Activated CD4-positive, alpha-beta T cell treated with anti-CD3 and anti-CD28 coated beads for 36 hours (primary cell): ENCODE data around the gene ALG9. TPM values are rescaled to one million over a fixed set of nuclear protein-coding genes. Genes with fewer than 3 reads are reported as not detected.

Experiments
- ATAC-seq: fragments of 200-7000 bp; cut with Tn5 transposase; one replicate; pipeline ENCODE4 v1.10.0; 2021; ENCODE audit warnings: mild to moderate bottlenecking, moderate library complexity
- CTCF ChIA-PET: fragments of 350-600 bp; sonication (Branson Sonifier 250); formaldehyde crosslinking; loops from one replicate; lab custom pipeline; 2021; ENCODE audit warnings: antibody characterized with exemption; lab: Charles Lee
- POLR2A ChIA-PET: fragments of 350-600 bp; sonication (Branson Sonifier 250); formaldehyde crosslinking; loops from one replicate; lab custom pipeline; 2021; ENCODE audit warnings: antibody characterized with exemption, inconsistent platforms; lab: Charles Lee
- DNase-seq: peaks from one replicate; pipeline ENCODE4 v3.0.0-alpha.2; 2020
- H3K27ac Mint-ChIP-seq: one replicate; pipeline ENCODE4 v1.8.0; 2021; ENCODE audit warnings: mixed read lengths
- H3K27me3 Mint-ChIP-seq: one replicate; pipeline ENCODE4 v1.8.0; 2021; ENCODE audit warnings: mixed read lengths
- H3K36me3 Mint-ChIP-seq: one replicate; pipeline ENCODE4 v1.8.0; 2021; ENCODE audit warnings: low read depth, mixed read lengths
- H3K4me1 Mint-ChIP-seq: one replicate; pipeline ENCODE4 v1.8.0; 2021; ENCODE audit warnings: mixed read lengths
- H3K4me3 Mint-ChIP-seq: one replicate; pipeline ENCODE4 v1.8.0; 2021; ENCODE audit warnings: mild to moderate bottlenecking, moderate library complexity, mixed read lengths
- H3K9me3 Mint-ChIP-seq: one replicate; pipeline ENCODE4 v1.8.0; 2021; ENCODE audit warnings: low read depth, mixed read lengths
- intact Hi-C, 2 experiments: fragments of 100-400 bp; cut with DNase I in 1 of 2; cut with micrococcal nuclease in 1 of 2; formaldehyde crosslinking; loops; one replicate each; pipeline versions ENCODE4 v1.14.2 to v1.15.1; 2022 to 2024; cut with DNase I, micrococcal nuclease
- total RNA-seq, 2 experiments: library from RNA; stranded (reverse); gene quantifications; one replicate each; pipeline ENCODE4 v1.2.3, GENCODE V29; 2021

The ALG9 gene
- total RNA-seq, 2 experiments from 2014 or later = 30.4 to 41.2 TPM

GRCh38 chr11:111851067-111851466, 20.3 kb downstream of the ALG9 start:
- Mint-ChIP-seq H3K27me3 (no peaks in the 10 kb centered on the region), H3K36me3 (peaks cover 35% of the 10 kb centered on the region), H3K27ac (no peak overlapping the region), H3K9me3 (no peaks in the 10 kb centered on the region), H3K4me3 (no peak overlapping the region), H3K4me1 (no peaks in the 10 kb centered on the region)
- intact Hi-C loops = no loop called here
- POLR2A ChIA-PET = no interaction called here
- ATAC-seq = no peak
- no peak for DNase-seq
- CTCF ChIA-PET = interaction anchor here (0.6 to 0.7 kb wide), 3 partner anchors 8 to 708 kb away, joined by 3 read pairs; no protein-coding TSS in a partner anchor

GRCh38 chr11:111849631-111850030, 21.8 kb downstream of the ALG9 start:
- no peaks in the 10 kb centered on the region for H3K9me3 Mint-ChIP-seq
- no peak for DNase-seq
- H3K4me3 Mint-ChIP-seq = no peak overlapping the region
- ChIA-PET POLR2A (no interaction called here), CTCF (interaction anchor here (1.0 to 2.2 kb wide), 3 partner anchors 10 to 73 kb away, joined by 3 to 6 read pairs (median 4); partner anchors contain the start of gene ALG9)
- intact Hi-C loops = no loop called here
- H3K27ac Mint-ChIP-seq = no peak overlapping the region
- peaks cover 29% of the 10 kb centered on the region for H3K36me3 Mint-ChIP-seq
- ATAC-seq = no peak
- H3K4me1 Mint-ChIP-seq = no peaks in the 10 kb centered on the region
- no peaks in the 10 kb centered on the region for H3K27me3 Mint-ChIP-seq

- intact Hi-C loops = no loop called here
- Mint-ChIP-seq H3K36me3 (peaks cover 20% of the 10 kb centered on the region), H3K4me1 (no peaks in the 10 kb centered on the region), H3K27ac (no peak overlapping the region), H3K4me3 (no peak overlapping the region), H3K9me3 (no peaks in the 10 kb centered on the region), H3K27me3 (no peaks in the 10 kb centered on the region)
- no peak for ATAC-seq
- POLR2A ChIA-PET = interaction anchor here (0.6 kb wide), 1 partner anchor 235 kb away, joined by 5 read pairs; no protein-coding TSS in a partner anchor
- DNase-seq = no peak
- CTCF ChIA-PET = interaction anchor here (0.9 to 3.6 kb wide), 7 partner anchors 9 to 400 kb away, joined by 3 to 18 read pairs (median 4); no protein-coding TSS in a partner anchor
Observed at GRCh38 chr11:111846636-111847035, 24.7 kb downstream of the ALG9 start.

- ATAC-seq = no peak
- no peaks in the 10 kb centered on the region for H3K9me3 Mint-ChIP-seq
- peaks cover 3% of the 10 kb centered on the region for H3K4me1 Mint-ChIP-seq
- DNase-seq = no peak
- ChIA-PET CTCF (interaction anchor here (0.6 to 3.6 kb wide), 10 partner anchors 9 to 400 kb away, joined by 3 to 18 read pairs (median 3); no protein-coding TSS in a partner anchor), POLR2A (interaction anchor here (0.6 kb wide), 1 partner anchor 236 kb away, joined by 5 read pairs; no protein-coding TSS in a partner anchor)
- H3K36me3 Mint-ChIP-seq = peaks cover 17% of the 10 kb centered on the region
- intact Hi-C loops = no loop called here
- H3K27ac Mint-ChIP-seq = no peak overlapping the region
- H3K27me3 Mint-ChIP-seq = no peaks in the 10 kb centered on the region
- no peak overlapping the region for H3K4me3 Mint-ChIP-seq
Observed at GRCh38 chr11:111846063-111846462, 25.3 kb downstream of the ALG9 start.

- H3K9me3 Mint-ChIP-seq = no peaks in the 10 kb centered on the region
- DNase-seq (no peak), ATAC-seq (no peak)
- ChIA-PET CTCF (interaction anchor here (0.7 to 3.6 kb wide), 8 partner anchors 8 to 225 kb away, joined by 3 to 18 read pairs (median 3); partner anchors contain the start of gene ALG9), POLR2A (no interaction called here)
- H3K27ac Mint-ChIP-seq = peak overlapping the region; percentile 58
- intact Hi-C loops = no loop called here
- H3K4me3 Mint-ChIP-seq = no peak overlapping the region
- H3K36me3 Mint-ChIP-seq = peaks cover 17% of the 10 kb centered on the region
- H3K4me1 Mint-ChIP-seq = peaks cover 4% of the 10 kb centered on the region
- no peaks in the 10 kb centered on the region for H3K27me3 Mint-ChIP-seq
Observed at GRCh38 chr11:111845276-111846028, 25.9 kb downstream of the ALG9 start.

- Mint-ChIP-seq H3K36me3 (peaks cover 11% of the 10 kb centered on the region), H3K27me3 (no peaks in the 10 kb centered on the region), H3K4me1 (peaks cover 4% of the 10 kb centered on the region), H3K27ac (no peak overlapping the region), H3K4me3 (no peak overlapping the region), H3K9me3 (no peaks in the 10 kb centered on the region)
- ATAC-seq = no peak
- ChIA-PET POLR2A (no interaction called here), CTCF (interaction anchor here (1.1 to 3.6 kb wide), 8 partner anchors 8 to 257 kb away, joined by 3 to 22 read pairs (median 8); no protein-coding TSS in a partner anchor)
- DNase-seq = no peak
- intact Hi-C loops = loop anchor here in 1 of 2 experiments (5.0 kb wide), 2 partner anchors 66 to 256 kb away; no protein-coding TSS in a partner anchor
Observed at GRCh38 chr11:111843661-111844060, 27.7 kb downstream of the ALG9 start.

- POLR2A ChIA-PET = no interaction called here
- Mint-ChIP-seq H3K4me3 (no peak overlapping the region), H3K9me3 (no peaks in the 10 kb centered on the region), H3K27me3 (no peaks in the 10 kb centered on the region), H3K27ac (no peak overlapping the region), H3K36me3 (peaks cover 18% of the 10 kb centered on the region), H3K4me1 (peaks cover 9% of the 10 kb centered on the region)
- intact Hi-C loops = loop anchor here (1.0 to 5.0 kb wide), 8 partner anchors 64 to 387 kb away; partner anchors contain the start of gene SIK2 (in 2 of the 2)
- DNase-seq = peak; percentile 94
- ATAC-seq = peak; percentile 95
- CTCF ChIA-PET = interaction anchor here (0.6 to 3.0 kb wide), 26 partner anchors 9 to 386 kb away, joined by 3 to 22 read pairs (median 4); partner anchors contain the start of gene ALG9
Observed at GRCh38 chr11:111841370-111842053, 29.9 kb downstream of the ALG9 start.

GRCh38 chr11:111840143-111840542, 31.2 kb downstream of the ALG9 start:
- POLR2A ChIA-PET = no interaction called here
- Mint-ChIP-seq H3K27ac (no peak overlapping the region), H3K4me1 (peaks cover 9% of the 10 kb centered on the region), H3K36me3 (peaks cover 26% of the 10 kb centered on the region), H3K4me3 (no peak overlapping the region), H3K9me3 (no peaks in the 10 kb centered on the region), H3K27me3 (no peaks in the 10 kb centered on the region)
- CTCF ChIA-PET = interaction anchor here (0.7 to 1.3 kb wide), 3 partner anchors 138 to 255 kb away, joined by 3 read pairs; no protein-coding TSS in a partner anchor
- ATAC-seq (no peak), DNase-seq (no peak)
- intact Hi-C loops = loop anchor here (2.0 to 5.0 kb wide), 4 partner anchors 63 to 253 kb away; partner anchors contain the start of gene SIK2 (in 1 of the 2)

- intact Hi-C loops = no loop called here
- POLR2A ChIA-PET = no interaction called here
- H3K27me3 Mint-ChIP-seq = no peaks in the 10 kb centered on the region
Observed at GRCh38 chr11:111838054-111838453, 33.3 kb downstream of the ALG9 start.

GRCh38 chr11:111837366-111837891, 34.0 kb downstream of the ALG9 start:
- CTCF ChIA-PET = interaction anchor here (0.8 to 1.2 kb wide), 2 partner anchors 9 to 60 kb away, joined by 3 read pairs; no protein-coding TSS in a partner anchor
- no peaks in the 10 kb centered on the region for H3K9me3 Mint-ChIP-seq
- no peak overlapping the region for H3K4me3 Mint-ChIP-seq
- no peak overlapping the region for H3K27ac Mint-ChIP-seq
- intact Hi-C loops = no loop called here
- ATAC-seq (no peak), DNase-seq (no peak)
- H3K36me3 Mint-ChIP-seq = peaks cover 34% of the 10 kb centered on the region
- H3K4me1 Mint-ChIP-seq = peaks cover 9% of the 10 kb centered on the region
- no peaks in the 10 kb centered on the region for H3K27me3 Mint-ChIP-seq
- POLR2A ChIA-PET = no interaction called here

More at GRCh38 chr11:111838054-111838453, 33.3 kb downstream of the ALG9 start:
- no peak for DNase-seq
- Mint-ChIP-seq H3K9me3 (no peaks in the 10 kb centered on the region), H3K4me1 (peaks cover 9% of the 10 kb centered on the region), H3K36me3 (peaks cover 32% of the 10 kb centered on the region), H3K4me3 (no peak overlapping the region), H3K27ac (no peak overlapping the region)
- ATAC-seq = no peak
- CTCF ChIA-PET = interaction anchor here (0.6 to 1.2 kb wide), 6 partner anchors 59 to 276 kb away, joined by 3 to 8 read pairs (median 3); no protein-coding TSS in a partner anchor
